Neuronal stem cell (in vitro differentiated cells): ENCODE data around the gene MON1A.

Source experiments
- DNase-seq: peaks from one replicate; pipeline ENCODE4 v3.0.0-alpha.2; 2013; ENCODE audit warnings: low spot score
- H2AFZ ChIP-seq: one replicate; pipeline ENCODE4 v1.6.1; 2013; ENCODE audit warnings: mild to moderate bottlenecking, low read length, inconsistent platforms
- H2AK5ac ChIP-seq: 2 replicates; pipeline ENCODE4 v1.6.1; 2013; ENCODE audit warnings: low read depth, mild to moderate bottlenecking, inconsistent platforms, low read length, moderate library complexity, mixed read lengths
- H2BK120ac ChIP-seq: 2 replicates; pipeline ENCODE4 v1.6.1; 2013; ENCODE audit warnings: low read depth, mild to moderate bottlenecking, inconsistent platforms, low read length, moderate library complexity, mixed read lengths
- H2BK12ac ChIP-seq: one replicate; pipeline ENCODE4 v1.6.1; 2013; ENCODE audit warnings: low read length, inconsistent platforms
- H2BK15ac ChIP-seq: 2 replicates; pipeline ENCODE4 v1.6.1; 2013; ENCODE audit warnings: mild to moderate bottlenecking, low read length, inconsistent platforms, mixed read lengths
- H2BK5ac ChIP-seq: one replicate; pipeline ENCODE4 v1.6.1; 2013; ENCODE audit warnings: inconsistent platforms, mild to moderate bottlenecking, low read length, moderate library complexity
- H3K14ac ChIP-seq: one replicate; pipeline ENCODE4 v1.6.1; 2013; ENCODE audit warnings: low read length, inconsistent platforms
- H3K18ac ChIP-seq: 2 replicates; pipeline ENCODE4 v1.6.1; 2013; ENCODE audit warnings: low read length, inconsistent platforms
- H3K23ac ChIP-seq: 2 replicates; pipeline ENCODE4 v1.6.1; 2013; ENCODE audit warnings: low read depth, mild to moderate bottlenecking, mixed read lengths, low read length, inconsistent platforms; ENCODE audit not compliant: poor library complexity
- H3K27ac ChIP-seq: replicated peaks from 3 replicates; pipeline ENCODE4 v1.5.1; 2013; ENCODE audit warnings: low read length, inconsistent platforms
- H3K27me3 ChIP-seq, 3 experiments: 2 replicates each; pipeline ENCODE4 v1.6.1; 2013; ENCODE audit warnings: low read length in 3 of 3, mild to moderate bottlenecking in 2 of 3, inconsistent platforms in 1 of 3, low read depth in 1 of 3, mixed read lengths in 1 of 3, moderate library complexity in 1 of 3; ENCODE audit not compliant: control insufficient read depth in 3 of 3, insufficient read depth in 3 of 3
- H3K36me3 ChIP-seq, 2 donors: replicated peaks in 1 of 2; 2 replicates each; pipeline ENCODE4 v1.6.1; 2013; ENCODE audit warnings: low read length in 2 of 2; ENCODE audit not compliant: control insufficient read depth in 2 of 2, insufficient read depth in 2 of 2
- H3K4ac ChIP-seq: 2 replicates; pipeline ENCODE4 v1.6.1; 2013; ENCODE audit warnings: inconsistent platforms, mild to moderate bottlenecking, low read length, moderate library complexity
- H3K4me1 ChIP-seq, 2 donors: 1 replicate in 1 of 2; 2 replicates in 1 of 2; pipeline ENCODE4 v1.6.1; 2013; ENCODE audit warnings: low read length in 2 of 2, low read depth in 1 of 2; ENCODE audit not compliant: control insufficient read depth in 2 of 2, insufficient read depth in 1 of 2
- H3K4me2 ChIP-seq: one replicate; pipeline ENCODE4 v1.6.1; 2013; ENCODE audit warnings: mild to moderate bottlenecking, low read length, inconsistent platforms; ENCODE audit not compliant: insufficient read depth, poor library complexity, severe bottlenecking
- H3K4me3 ChIP-seq, 2 donors: 2 replicates each; pipeline ENCODE4 v1.5.1; 2013; ENCODE audit warnings: low read length in 2 of 2, mild to moderate bottlenecking in 2 of 2, inconsistent platforms in 1 of 2, moderate library complexity in 1 of 2
- H3K79me1 ChIP-seq: one replicate; pipeline ENCODE4 v1.6.1; 2013; ENCODE audit warnings: low read depth, mild to moderate bottlenecking, inconsistent platforms, low read length, moderate library complexity
- H3K9ac ChIP-seq: one replicate; pipeline ENCODE4 v1.6.1; 2013; ENCODE audit warnings: mild to moderate bottlenecking, low read depth, low read length, inconsistent platforms; ENCODE audit not compliant: poor library complexity
- H3K9me3 ChIP-seq, 2 donors: replicated peaks in 1 of 2; 2 replicates each; pipeline versions ENCODE3 to v1.6.1; 2013; ENCODE audit warnings: low read length in 2 of 2, mild to moderate bottlenecking in 2 of 2, inconsistent platforms in 1 of 2, low read depth in 1 of 2, mixed read lengths in 1 of 2, moderate library complexity in 1 of 2; ENCODE audit not compliant: control insufficient read depth in 2 of 2, insufficient read depth in 1 of 2
- H4K8ac ChIP-seq: one replicate; pipeline ENCODE4 v1.6.1; 2013; ENCODE audit warnings: low read depth, mild to moderate bottlenecking, inconsistent platforms, low read length, moderate library complexity
- H4K91ac ChIP-seq: one replicate; pipeline ENCODE4 v1.6.1; 2013; ENCODE audit warnings: low read length, low read depth, mild to moderate bottlenecking, inconsistent platforms; ENCODE audit not compliant: poor library complexity
- WGBS, 2 donors: extraction: QIAGEN DNeasy Blood & Tissue Kit; methylation state at CpG; one replicate each; pipeline ENCODE4 v1.1.7; 2013; ENCODE audit warnings: missing lambda C conversion rate in 2 of 2, mixed read lengths in 1 of 2; ENCODE audit not compliant: insufficient read length in 2 of 2, insufficient replicate concordance in 1 of 2; ENCODE audit errors: extremely low coverage in 2 of 2; 5-methylcytosine and 5-hydroxymethylcytosine counted together

MON1A gene

DNA sequence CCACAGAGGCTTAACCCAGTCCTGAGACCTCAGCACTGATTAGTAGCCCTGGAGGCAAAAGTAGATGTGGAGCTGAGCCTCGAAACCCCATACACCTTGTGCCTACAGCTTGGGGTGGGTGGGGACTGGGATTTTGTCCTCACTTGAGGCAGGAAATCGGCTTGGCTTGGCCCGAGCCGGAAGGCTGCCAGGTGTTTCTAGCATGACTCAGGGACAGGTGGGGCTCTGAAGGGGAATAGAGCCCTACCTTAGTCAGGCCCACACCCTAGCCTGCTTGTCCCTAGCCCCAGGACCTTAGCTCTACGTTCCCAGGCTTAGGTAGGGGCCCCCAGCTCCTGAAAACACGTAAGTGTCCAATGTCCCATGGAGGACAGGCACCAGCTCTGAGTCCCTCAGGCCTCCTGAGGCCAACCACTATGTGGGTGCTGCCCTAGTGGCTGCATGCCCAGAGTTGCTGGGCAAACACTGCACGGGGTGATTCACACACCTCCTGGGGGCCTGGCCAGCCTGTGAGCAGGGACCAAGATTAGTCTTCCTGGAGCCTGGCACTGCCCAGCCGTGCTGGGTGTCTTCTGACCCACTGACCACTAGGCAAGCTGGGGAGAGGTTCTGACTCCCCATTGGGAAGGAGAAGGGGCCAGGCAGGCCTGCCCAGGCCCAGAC lies 29.0 kb downstream of the MON1A start:
- Histone ChIP-seq H3K14ac (no peak overlapping the region), H3K18ac (no peak overlapping the region), H3K9ac (no peak overlapping the region), H2AFZ (peak overlapping the region; percentile 67), H3K4me1 (peaks cover 0 to 3% of the 10 kb centered on the region in 2 donors), H4K91ac (no peak overlapping the region), H3K9me3 (no peaks in the 10 kb centered on the region), H2BK15ac (peak overlapping the region; percentile 27), H3K4me2 (no peak overlapping the region), H4K8ac (no peak overlapping the region), H2BK120ac (no peak overlapping the region), H3K79me1 (no peaks in the 10 kb centered on the region), H2AK5ac (peak overlapping the region; percentile 65), H2BK5ac (peak overlapping the region; percentile 63), H3K27ac (no peak overlapping the region), H3K36me3 (no peaks in the 10 kb centered on the region), H3K23ac (no peak overlapping the region), H2BK12ac (peak overlapping the region; percentile 46), H3K27me3 (peaks cover 0 to 2% (median 0%) of the 10 kb centered on the region in 3 experiments), H3K4ac (no peak overlapping the region), H3K4me3 (no peak overlapping the region)
- WGBS, 2 donors: no CpG with 5 or more reads among the region's 8 CpGs
- no peak for DNase-seq

GRCh38 chr3:49899815-49900214 lies 29.8 kb downstream of the MON1A start:
- Histone ChIP-seq H2BK12ac (no peak overlapping the region), H3K79me1 (no peaks in the 10 kb centered on the region), H3K27ac (no peak overlapping the region), H3K23ac (no peak overlapping the region), H3K14ac (no peak overlapping the region), H2BK15ac (no peak overlapping the region), H3K36me3 (no peaks in the 10 kb centered on the region), H3K9me3 (no peaks in the 10 kb centered on the region), H4K91ac (no peak overlapping the region), H2BK5ac (no peak overlapping the region), H2AFZ (no peak overlapping the region), H3K18ac (no peak overlapping the region), H3K4me1 (peaks cover 0 to 3% of the 10 kb centered on the region in 2 donors), H2BK120ac (no peak overlapping the region), H3K27me3 (peaks cover 0 to 2% (median 0%) of the 10 kb centered on the region in 3 experiments), H4K8ac (no peak overlapping the region), H3K4me2 (no peak overlapping the region), H3K4ac (no peak overlapping the region), H3K4me3 (no peak overlapping the region), H3K9ac (no peak overlapping the region), H2AK5ac (no peak overlapping the region)
- DNase-seq: no peak
- WGBS, 2 donors: no CpG with 5 or more reads among the region's 5 CpGs

DNA sequence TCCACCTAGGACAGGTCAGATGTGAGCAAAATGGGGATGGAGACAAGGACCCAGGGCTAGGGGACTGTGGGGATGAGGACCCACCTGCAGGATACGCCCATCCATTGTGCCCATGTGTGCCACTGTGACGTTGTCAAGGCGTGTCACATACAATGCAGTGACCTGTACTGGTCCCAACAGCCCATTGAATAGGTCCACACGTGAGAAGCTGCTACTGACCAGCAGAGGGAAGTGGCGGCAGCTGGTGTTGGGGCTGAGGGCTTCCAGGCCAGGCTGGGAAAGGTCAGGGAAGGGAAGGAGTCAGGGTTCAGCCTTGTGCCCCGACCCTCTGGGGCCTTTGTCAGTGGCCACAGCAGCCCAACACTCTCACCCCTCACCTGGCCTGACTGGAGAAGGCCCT lies 30.6 kb downstream of the MON1A start:
- Histone ChIP-seq H3K4me2 (no peak overlapping the region), H2AFZ (no peak overlapping the region), H4K91ac (no peak overlapping the region), H3K27ac (no peak overlapping the region), H3K4me3 (no peak overlapping the region), H2BK12ac (no peak overlapping the region), H4K8ac (no peak overlapping the region), H2BK5ac (no peak overlapping the region), H3K36me3 (no peaks in the 10 kb centered on the region), H3K27me3 (peaks cover 0 to 2% (median 0%) of the 10 kb centered on the region in 3 experiments), H3K79me1 (no peaks in the 10 kb centered on the region), H2BK120ac (no peak overlapping the region), H3K9me3 (no peaks in the 10 kb centered on the region), H3K23ac (peak overlapping the region; percentile 59), H2BK15ac (no peak overlapping the region), H2AK5ac (peak overlapping the region; percentile 64), H3K4ac (no peak overlapping the region), H3K4me1 (peaks cover 0 to 2% of the 10 kb centered on the region in 2 donors), H3K14ac (no peak overlapping the region), H3K9ac (no peak overlapping the region), H3K18ac (no peak overlapping the region)
- WGBS, 2 donors: no CpG with 5 or more reads among the region's 6 CpGs
- DNase-seq: no peak

- no peak for DNase-seq
- Histone ChIP-seq H3K9me3 (no peaks in the 10 kb centered on the region), H2AFZ (no peak overlapping the region), H2BK120ac (no peak overlapping the region), H2BK5ac (peak overlapping the region; percentile 29), H3K4me2 (no peak overlapping the region), H2BK12ac (no peak overlapping the region), H4K8ac (no peak overlapping the region), H3K4me3 (no peak overlapping the region), H3K23ac (no peak overlapping the region), H3K18ac (peak overlapping the region; percentile 2), H2BK15ac (no peak overlapping the region), H3K36me3 (no peaks in the 10 kb centered on the region), H3K27me3 (no peaks in the 10 kb centered on the region), H3K4ac (no peak overlapping the region), H3K27ac (no peak overlapping the region), H3K14ac (peak overlapping the region; percentile 25), H3K9ac (peak overlapping the region; percentile 7), H4K91ac (peak overlapping the region; percentile 2), H3K4me1 (no peaks in the 10 kb centered on the region), H2AK5ac (peak overlapping the region; percentile 4), H3K79me1 (no peaks in the 10 kb centered on the region)
- no CpG with 5 or more reads among the region's 5 CpGs for WGBS, 2 donors
These were observed 33.3 kb downstream of the MON1A start for GRCh38 chr3:49896345-49896744.
